HG02798 (cell line): ENCODE measurements around the gene CMPK1.

Source experiments
- ATAC-seq: cut with Tn5 transposase; IDR thresholded peaks from one replicate; pipeline ENCODE4 v1.9.1; 2021; ENCODE audit warnings: mild to moderate bottlenecking; ENCODE audit not compliant: unreplicated experiment, poor library complexity

The CMPK1 gene

GRCh38 chr1:47390843-47391242 is 57.3 kb downstream of the CMPK1 start:
- ATAC-seq = no peak

- no peak for ATAC-seq
Measured at GRCh38 chr1:47393141-47393540, 59.6 kb downstream of the CMPK1 start.

- ATAC-seq = no peak
Measured at GRCh38 chr1:47395433-47395832, 61.8 kb downstream of the CMPK1 start.

GRCh38 chr1:47396671-47397196 is 63.1 kb downstream of the CMPK1 start:
- ATAC-seq = no peak

- ATAC-seq = no peak
Measured at GRCh38 chr1:47399138-47399845, 65.7 kb downstream of the CMPK1 start.

- ATAC-seq = no peak
Measured at GRCh38 chr1:47399846-47400155, 66.2 kb downstream of the CMPK1 start.

GRCh38 chr1:47401761-47402160 is 68.2 kb downstream of the CMPK1 start:
- no peak for ATAC-seq

- no peak for ATAC-seq
Measured at GRCh38 chr1:47402591-47402990, 69.0 kb downstream of the CMPK1 start.

GRCh38 chr1:47403321-47403910 is 69.8 kb downstream of the CMPK1 start:
- no peak for ATAC-seq

GRCh38 chr1:47405697-47406096 is 72.1 kb downstream of the CMPK1 start:
- ATAC-seq = no peak

- no peak for ATAC-seq
Measured at GRCh38 chr1:47406966-47407365, 73.4 kb downstream of the CMPK1 start.

- ATAC-seq = no peak
Measured at GRCh38 chr1:47407481-47407880, 73.9 kb downstream of the CMPK1 start.

GRCh38 chr1:47409311-47410067 is 75.9 kb downstream of the CMPK1 start:
- ATAC-seq = no peak

- ATAC-seq = no peak
Measured at GRCh38 chr1:47410068-47410455, 76.5 kb downstream of the CMPK1 start.

GRCh38 chr1:47411436-47411835 is 77.8 kb downstream of the CMPK1 start:
- ATAC-seq = no peak

GRCh38 chr1:47412437-47412836 is 78.8 kb downstream of the CMPK1 start:
- ATAC-seq = no peak

GRCh38 chr1:47415728-47416318 is 82.2 kb downstream of the CMPK1 start, which contains the start of gene FOXE3:
TSS of gene FOXE3 (plus strand) at chr1:47416285. CDS start at chr1:47416316, 31 bp downstream.
- no peak for ATAC-seq

GRCh38 chr1:47416319-47417169 is 83.0 kb downstream of the CMPK1 start:
- no peak for ATAC-seq

GRCh38 chr1:47417170-47418044 is 83.8 kb downstream of the CMPK1 start:
- ATAC-seq = no peak
